HG03196 (cell line): Measurements from ENCODE around the gene PRR12.

Source experiments
- ATAC-seq: cut with Tn5 transposase; IDR thresholded peaks from one replicate; pipeline ENCODE4 v1.9.1; 2021; ENCODE audit not compliant: unreplicated experiment

The PRR12 gene

DNA sequence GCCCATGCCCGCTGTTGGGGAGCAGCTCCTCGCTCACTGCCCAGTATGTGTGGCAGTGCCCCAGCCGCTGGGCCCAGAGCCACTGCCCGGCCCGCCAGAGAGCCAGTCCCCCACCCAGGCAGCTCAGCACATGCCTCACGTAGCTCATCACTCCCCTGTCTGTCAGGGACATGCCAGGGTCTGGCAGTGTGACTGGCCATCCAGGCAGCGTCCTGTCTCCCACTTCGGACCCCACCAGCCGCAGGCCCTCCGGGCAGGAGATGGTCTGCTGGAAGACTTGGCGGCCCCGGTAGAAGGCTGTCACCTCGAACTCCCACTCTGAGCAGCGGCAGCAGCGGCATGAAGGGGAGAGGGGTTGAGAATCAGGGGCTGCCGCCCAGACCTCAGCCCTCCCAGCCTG lies 71.0 kb downstream of the PRR12 start:
- no peak for ATAC-seq

GRCh38 chr19:49663224-49663623 lies 72.2 kb downstream of the PRR12 start:
- ATAC-seq, result no peak

DNA sequence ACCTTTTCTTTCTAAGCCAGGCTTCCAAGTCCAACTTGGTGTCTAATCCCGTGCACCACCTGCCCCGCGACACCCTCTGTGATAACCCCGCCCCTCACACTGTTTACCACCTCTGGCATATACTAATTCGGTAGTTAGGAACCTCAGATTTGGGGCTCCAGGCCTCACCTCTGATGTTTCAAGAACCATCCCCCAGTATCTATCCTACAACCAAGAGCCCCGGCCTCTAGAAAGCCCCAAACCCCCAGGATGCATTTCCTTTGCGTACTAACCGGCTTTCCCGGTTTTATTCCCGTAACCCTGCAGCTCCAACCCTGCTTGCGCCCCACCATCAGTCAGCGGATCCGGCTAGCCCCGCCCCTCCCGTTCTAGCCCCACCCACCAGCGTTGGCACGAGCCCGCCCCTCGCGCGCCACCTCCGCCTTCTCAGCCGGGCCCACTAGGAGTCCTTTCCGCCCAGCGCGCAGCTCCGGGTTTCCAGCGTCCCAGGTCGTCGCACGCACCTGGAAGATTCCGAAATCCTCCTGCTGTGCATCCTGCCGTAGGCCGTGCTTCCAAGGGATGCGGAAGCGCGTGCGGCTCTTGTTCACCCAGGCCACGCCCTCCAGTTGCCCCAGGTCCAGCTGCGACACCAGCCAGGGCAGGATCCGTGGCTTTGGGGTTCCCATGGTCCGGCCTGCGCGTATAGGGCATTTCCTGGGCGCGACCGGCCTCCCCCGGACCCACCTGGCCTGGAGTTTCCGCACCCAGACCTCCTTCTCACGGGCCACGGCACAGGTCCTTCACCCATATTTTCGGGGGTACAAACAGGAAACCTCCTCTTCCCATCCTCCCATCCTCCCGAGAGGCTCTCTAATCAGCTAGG lies 73.4 kb downstream of the PRR12 start:
- ATAC-seq, result peak; percentile 31

DNA sequence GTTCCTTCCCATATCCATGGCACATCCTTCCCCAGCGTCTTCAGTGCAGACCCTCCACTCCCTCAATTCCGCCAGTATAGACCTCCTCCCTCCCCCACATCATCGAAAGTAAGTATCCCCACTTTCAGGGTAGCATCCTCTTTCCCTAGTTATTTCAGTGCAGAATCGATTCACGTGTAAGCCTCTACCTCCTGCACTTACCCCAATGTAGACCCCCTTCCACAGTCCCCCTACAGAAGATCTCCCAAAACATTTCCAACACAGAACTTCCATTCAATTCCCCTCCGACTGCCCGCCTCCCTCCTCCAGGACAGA lies 74.0 kb downstream of the PRR12 start:
- no peak for ATAC-seq

DNA sequence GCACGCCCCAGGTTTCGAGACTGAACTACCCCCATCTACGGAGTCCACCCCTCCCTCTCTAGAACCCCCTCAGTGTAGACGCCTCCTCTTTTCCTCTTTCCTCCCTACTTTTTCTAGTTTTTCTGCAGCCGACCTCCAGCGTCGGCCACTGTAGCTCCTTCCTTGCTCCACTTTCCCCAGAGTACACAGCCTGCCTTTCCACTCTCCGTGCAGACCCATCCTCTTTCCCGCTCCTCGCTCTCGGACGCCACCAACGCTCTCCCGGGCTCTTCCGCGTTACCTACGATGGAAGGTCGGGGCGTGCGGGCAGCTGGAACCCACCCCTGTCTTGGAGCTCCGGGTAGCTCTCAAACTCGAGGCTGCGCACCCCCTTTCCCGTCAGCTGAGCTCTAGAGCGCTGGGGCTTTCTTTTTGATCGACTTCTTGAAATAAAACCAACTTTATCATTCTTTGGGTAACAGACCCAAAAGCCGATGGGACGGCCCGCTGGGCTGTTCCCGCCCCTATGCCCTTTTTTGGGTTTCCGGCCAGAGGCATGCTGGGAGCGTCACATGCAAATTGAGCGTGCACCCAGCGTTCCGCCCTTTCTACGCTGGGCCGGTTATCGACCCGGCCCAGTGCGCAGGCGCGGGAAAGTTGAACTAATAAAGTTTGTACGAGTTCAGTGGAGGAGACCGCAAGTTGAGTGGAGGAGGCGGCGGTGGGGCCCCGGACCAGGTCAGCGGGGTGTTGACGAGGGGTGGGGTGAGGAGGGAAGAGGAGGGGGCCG lies 74.6 kb downstream of the PRR12 start, which contains the start of the genes BCL2L12 and IRF3:
BCL2L12 (plus strand) TSS at position 583 of the 769 bp plus-strand sequence. CDS start 760 bp downstream, outside the sequence.
IRF3 (minus strand) TSS at position 507 of the 769 bp plus-strand sequence. CDS start 1,019 bp downstream, outside the sequence.
- peak; percentile 70 for ATAC-seq

- peak; percentile 3 for ATAC-seq
Observed at GRCh38 chr19:49666120-49666444, 75.1 kb downstream of the PRR12 start.

GRCh38 chr19:49667473-49667872 lies 76.5 kb downstream of the PRR12 start:
- no peak for ATAC-seq

DNA sequence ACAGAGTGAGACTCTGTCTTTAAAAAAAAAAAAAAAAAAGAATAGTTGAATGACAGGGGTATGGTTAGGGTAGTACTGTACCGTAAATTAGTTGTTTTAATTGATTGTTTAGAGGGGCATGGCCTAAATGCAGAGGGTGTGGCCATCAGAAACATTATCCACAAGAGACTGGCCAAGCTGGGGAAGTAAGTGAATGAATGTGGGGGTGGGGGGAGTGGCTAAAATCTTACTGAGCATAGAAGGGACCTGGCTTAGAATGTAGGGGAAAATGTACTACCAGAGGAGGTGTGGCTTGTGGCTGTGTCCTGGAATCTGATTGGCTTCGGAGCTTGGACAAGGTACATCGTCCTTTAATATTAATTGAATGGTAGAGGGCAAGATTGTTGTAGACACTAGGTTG lies 78.5 kb downstream of the PRR12 start:
- no peak for ATAC-seq

DNA sequence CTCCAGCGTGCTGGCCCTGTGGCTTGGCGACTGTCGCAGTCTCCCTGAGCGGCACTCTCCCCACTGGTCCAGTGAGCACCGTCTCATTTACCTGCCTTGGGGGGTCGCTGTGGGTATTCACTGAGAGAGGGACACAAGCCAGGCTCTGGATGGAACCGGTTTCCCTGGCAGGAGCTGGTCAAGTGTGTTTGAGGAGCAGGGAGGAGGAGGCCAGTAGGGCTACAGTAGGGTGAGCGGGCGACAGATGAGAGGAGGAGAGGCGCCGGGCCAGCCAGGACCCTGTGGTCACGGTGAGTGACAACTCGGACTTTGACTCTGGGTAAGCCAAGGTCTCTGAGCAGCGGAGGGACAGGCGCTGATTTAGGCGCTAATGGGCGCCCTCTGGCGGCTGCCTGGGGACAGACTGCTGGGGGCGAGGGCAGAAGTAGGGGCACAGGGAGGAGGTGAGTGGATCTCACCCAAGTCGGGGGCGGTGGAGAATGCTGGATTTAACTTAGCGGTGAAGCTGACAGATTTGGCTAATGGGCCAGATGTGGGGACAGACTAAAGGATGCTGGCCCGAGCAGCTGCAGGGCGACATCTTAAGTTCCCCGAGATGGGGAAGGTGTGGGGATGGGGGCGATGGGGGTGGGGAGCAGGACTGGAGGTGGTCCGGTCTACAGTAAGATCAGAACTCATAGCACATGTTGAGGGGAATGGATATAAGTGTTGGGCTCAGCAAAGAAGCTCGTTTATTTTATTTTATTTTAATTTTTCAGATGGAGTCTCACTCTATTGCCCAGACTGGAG lies 81.3 kb downstream of the PRR12 start:
- ATAC-seq, result no peak
